GF-D8 (cell line): ENCODE data around the gene KCNIP4.
"Not testable (repeated sequence)": the region's sequence is repeated elsewhere in the genome, so short reads cannot be mapped to it uniquely, and the experiment has no call there.

Source experiments
- DNase-seq: peaks from one replicate; lab custom pipeline; 2025; lab: John Stamatoyannopoulos, UW

The KCNIP4 gene

GRCh38 chr4:21366312-21366711 is 582.3 kb downstream of the KCNIP4 start:
- DNase-seq, result no peak

GRCh38 chr4:21363701-21364100 is 584.9 kb downstream of the KCNIP4 start:
- no peak for DNase-seq

- not testable (repeated sequence) for DNase-seq
These were observed 596.2 kb downstream of the KCNIP4 start for GRCh38 chr4:21352354-21352753.

- DNase-seq, result no peak
These were observed 601.4 kb downstream of the KCNIP4 start for GRCh38 chr4:21347142-21347541.

- no peak for DNase-seq
These were observed 620.4 kb downstream of the KCNIP4 start for GRCh38 chr4:21327976-21328700.

- no peak for DNase-seq
These were observed 628.5 kb downstream of the KCNIP4 start for GRCh38 chr4:21320034-21320433.

GRCh38 chr4:21307709-21308108 is 640.9 kb downstream of the KCNIP4 start:
- no peak for DNase-seq

GRCh38 chr4:21304540-21304887 is 644.1 kb downstream of the KCNIP4 start:
- DNase-seq, result no peak

GRCh38 chr4:21290562-21290961 is 658.0 kb downstream of the KCNIP4 start:
- DNase-seq, result peak; percentile 37

GRCh38 chr4:21276046-21276445 is 672.5 kb downstream of the KCNIP4 start:
- no peak for DNase-seq

- DNase-seq, result no peak
These were observed 677.0 kb downstream of the KCNIP4 start for GRCh38 chr4:21271439-21272052.

- DNase-seq, result no peak
These were observed 700.2 kb downstream of the KCNIP4 start for GRCh38 chr4:21248331-21248730.

- DNase-seq, result no peak
These were observed 706.4 kb downstream of the KCNIP4 start for GRCh38 chr4:21242163-21242562.

- no peak for DNase-seq
These were observed 721.7 kb downstream of the KCNIP4 start for GRCh38 chr4:21226637-21227538.

- DNase-seq, result no peak
These were observed 736.7 kb downstream of the KCNIP4 start for GRCh38 chr4:21211846-21212245.

- DNase-seq, result no peak
These were observed 738.7 kb downstream of the KCNIP4 start for GRCh38 chr4:21209860-21210259.

- DNase-seq, result no peak
These were observed 742.6 kb downstream of the KCNIP4 start for GRCh38 chr4:21205821-21206531.

- DNase-seq, result no peak
These were observed 745.2 kb downstream of the KCNIP4 start for GRCh38 chr4:21203416-21203815.

- DNase-seq, result no peak
These were observed 745.6 kb downstream of the KCNIP4 start for GRCh38 chr4:21202959-21203358.

- no peak for DNase-seq
These were observed 749.9 kb downstream of the KCNIP4 start for GRCh38 chr4:21198683-21199082.

GRCh38 chr4:21195682-21196081 is 752.9 kb downstream of the KCNIP4 start:
- no peak for DNase-seq

- DNase-seq, result no peak
These were observed 756.2 kb downstream of the KCNIP4 start for GRCh38 chr4:21192367-21192766.
